ENCODE data around the gene GRM1. TPM values are rescaled to one million over a fixed set of nuclear protein-coding genes. Genes with fewer than 3 reads are reported as not detected.

Gene GRM1
- total and polyA plus RNA-seq, 2 donors (not counting 3 experiments of a cell fraction or from before 2014, with no cell fraction given): 0.07 TPM; not detected in 1

DNA sequence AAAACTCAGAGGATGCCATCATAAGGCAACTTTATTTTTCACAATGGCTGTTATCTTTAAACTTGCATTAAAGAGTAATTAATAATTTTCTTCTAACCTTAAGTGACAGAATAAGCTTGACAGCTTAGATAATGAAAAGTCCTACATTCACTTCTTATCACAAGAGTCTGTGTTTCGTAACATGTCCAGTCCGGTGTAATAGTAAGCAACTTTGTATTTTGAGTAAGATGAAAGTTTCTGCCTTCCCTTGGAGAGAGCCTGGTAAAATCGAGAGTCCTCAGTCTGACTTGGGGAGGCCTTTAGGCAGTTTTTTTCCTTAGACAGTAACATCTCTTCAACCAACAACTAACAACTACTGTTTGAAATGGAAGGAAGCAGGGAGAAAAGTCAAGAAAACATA is 195.6 kb downstream of the GRM1 start:
- Histone ChIP-seq H2AFZ (ENCODE audit: low read depth, low read length) (no peak overlapping the region), H3K4me1 (ENCODE audit: control insufficient read depth, extremely low read depth, insufficient read depth, low read length) (no peaks in the 10 kb centered on the region), H3K4me2 (ENCODE audit: insufficient read depth, low read length) (no peak overlapping the region), H3K27me3 (ENCODE audit: control insufficient read depth in 2 of 2, insufficient read depth in 2 of 2, low read length in 2 of 2) (no peaks in the 10 kb centered on the region), H3K9ac (replicated peaks; ENCODE audit: extremely low read depth, insufficient read depth, low read length) (no peak overlapping the region), H3K79me2 (ENCODE audit: control insufficient read depth, insufficient read depth, low read length) (no peaks in the 10 kb centered on the region), H3K36me3 (ENCODE audit: control insufficient read depth in 2 of 2, extremely low read depth in 1 of 2, insufficient read depth in 2 of 2, low read length in 2 of 2) (no peaks in the 10 kb centered on the region), H3K9me3 (replicated peaks; ENCODE audit: control insufficient read depth, insufficient read depth, low read length) (no peaks in the 10 kb centered on the region), H3K4me3 (replicated peaks in 1 of 3; ENCODE audit: insufficient read depth in 1 of 3, low read depth in 1 of 3, low read length in 3 of 3) (no peak overlapping the region), H4K20me1 (replicated peaks; ENCODE audit: control insufficient read depth, extremely low read depth, insufficient read depth, low read length) (no peaks in the 10 kb centered on the region), H3K9me1 (replicated peaks; ENCODE audit: control insufficient read depth, extremely low read depth, insufficient read depth, low read length) (no peaks in the 10 kb centered on the region), H3K27ac (ENCODE audit: insufficient read depth, low read depth, low read length) (no peak overlapping the region)
- no peak for FAIRE-seq
- no TSS peak for BruUV-seq (replicated peaks)
- POLR2A ChIA-PET: no interaction called here
- intact Hi-C loops (cut with micrococcal nuclease) (no loop called here), dilution Hi-C loops (cut with MboI; ENCODE audit: extremely low pct_ligation_motif_present, low sequenced_read_pairs) (no loop called here)
- TF ChIP-seq GATA2 (IDR thresholded peaks at IDR 0.05; ENCODE audit: insufficient read depth, insufficient read length, low read depth, low read length) (no peak), POLR2A (IDR thresholded peaks at IDR 0.05; ENCODE audit: low read depth, low read length) (no peak), CTCF (IDR thresholded peaks at IDR 0.05; ENCODE audit: extremely low read depth in 1 of 2, insufficient read depth in 1 of 2, low read depth in 1 of 2, low read length in 2 of 2) (no peak)
- CTCF ChIA-PET: no interaction called here
- DNase-seq (ENCODE audit: low read depth, low spot score): no peak

DNA sequence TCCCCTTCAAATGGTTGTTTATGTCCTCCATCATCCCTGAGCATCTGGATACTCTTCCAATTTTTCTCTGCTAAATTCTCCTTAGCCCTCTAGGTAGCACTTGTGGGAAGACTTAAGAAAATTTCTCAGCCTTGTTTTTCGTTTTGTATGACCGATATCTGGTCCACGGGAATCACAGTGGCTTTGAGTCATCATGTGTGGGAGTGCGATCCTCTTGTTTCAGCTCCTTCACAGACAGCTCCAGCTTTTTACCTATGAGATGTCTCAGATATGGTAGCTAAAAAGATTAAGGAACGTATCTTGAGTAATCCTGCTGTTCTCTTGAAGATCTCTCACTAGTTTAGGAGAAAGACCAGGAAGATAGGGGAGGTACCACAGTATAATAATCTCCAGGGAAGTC is 196.1 kb downstream of the GRM1 start:
- no peak overlapping the region for H3K4me2 ChIP-seq (ENCODE audit: insufficient read depth, low read length)
- ChIA-PET CTCF (no interaction called here), POLR2A (no interaction called here)
- no peaks in the 10 kb centered on the region for H4K20me1 ChIP-seq (replicated peaks; ENCODE audit: control insufficient read depth, extremely low read depth, insufficient read depth, low read length)
- no peak for FAIRE-seq
- H3K36me3 ChIP-seq (ENCODE audit: control insufficient read depth in 2 of 2, extremely low read depth in 1 of 2, insufficient read depth in 2 of 2, low read length in 2 of 2): no peaks in the 10 kb centered on the region
- no peaks in the 10 kb centered on the region for H3K27me3 ChIP-seq (ENCODE audit: control insufficient read depth in 2 of 2, insufficient read depth in 2 of 2, low read length in 2 of 2)
- H3K27ac ChIP-seq (ENCODE audit: insufficient read depth, low read depth, low read length): no peak overlapping the region
- BruUV-seq (replicated peaks): no TSS peak
- no peaks in the 10 kb centered on the region for H3K9me1 ChIP-seq (replicated peaks; ENCODE audit: control insufficient read depth, extremely low read depth, insufficient read depth, low read length)
- H3K9ac ChIP-seq (replicated peaks; ENCODE audit: extremely low read depth, insufficient read depth, low read length): no peak overlapping the region
- DNase-seq (ENCODE audit: low read depth, low spot score): no peak
- H3K4me1 ChIP-seq (ENCODE audit: control insufficient read depth, extremely low read depth, insufficient read depth, low read length): no peaks in the 10 kb centered on the region
- dilution Hi-C loops (cut with MboI; ENCODE audit: extremely low pct_ligation_motif_present, low sequenced_read_pairs) (no loop called here), intact Hi-C loops (cut with micrococcal nuclease) (no loop called here)
- H3K9me3 ChIP-seq (replicated peaks; ENCODE audit: control insufficient read depth, insufficient read depth, low read length): no peaks in the 10 kb centered on the region
- H3K79me2 ChIP-seq (ENCODE audit: control insufficient read depth, insufficient read depth, low read length): no peaks in the 10 kb centered on the region
- TF ChIP-seq FOS (IDR thresholded peaks at IDR 0.05; ENCODE audit: borderline replicate concordance, insufficient read depth, low read length): no peak
- no peak for TF ChIP-seq CTCF (IDR thresholded peaks at IDR 0.05; ENCODE audit: extremely low read depth in 1 of 2, insufficient read depth in 1 of 2, low read depth in 1 of 2, low read length in 2 of 2)
- TF ChIP-seq MAX (IDR thresholded peaks at IDR 0.05; ENCODE audit: insufficient read depth, insufficient read length): no peak
- no peak for TF ChIP-seq EZH2 (IDR thresholded peaks at IDR 0.05; ENCODE audit: borderline replicate concordance, low read depth, low read length, severe bottlenecking)
- TF ChIP-seq POLR2AphosphoS5 (IDR thresholded peaks at IDR 0.05; ENCODE audit: insufficient read depth, low read depth, low read length): no peak
- no peak for TF ChIP-seq MYC (IDR thresholded peaks at IDR 0.05; ENCODE audit: low read depth, low read length)
- TF ChIP-seq POLR2A (IDR thresholded peaks at IDR 0.05; ENCODE audit: low read depth, low read length): no peak
- TF ChIP-seq GATA2 (IDR thresholded peaks at IDR 0.05; ENCODE audit: insufficient read depth, insufficient read length, low read depth, low read length): no peak
- no peak for TF ChIP-seq JUN (IDR thresholded peaks at IDR 0.05; ENCODE audit: borderline replicate concordance, insufficient read depth, insufficient read length, low read depth)
- H2AFZ ChIP-seq (ENCODE audit: low read depth, low read length): no peak overlapping the region
- H3K4me3 ChIP-seq (replicated peaks in 1 of 3; ENCODE audit: insufficient read depth in 1 of 3, low read depth in 1 of 3, low read length in 3 of 3): no peak overlapping the region

Data from endothelial cell of umbilical vein (primary cell).